Measurements from ENCODE around the gene RBFOX1.

The RBFOX1 gene

DNA sequence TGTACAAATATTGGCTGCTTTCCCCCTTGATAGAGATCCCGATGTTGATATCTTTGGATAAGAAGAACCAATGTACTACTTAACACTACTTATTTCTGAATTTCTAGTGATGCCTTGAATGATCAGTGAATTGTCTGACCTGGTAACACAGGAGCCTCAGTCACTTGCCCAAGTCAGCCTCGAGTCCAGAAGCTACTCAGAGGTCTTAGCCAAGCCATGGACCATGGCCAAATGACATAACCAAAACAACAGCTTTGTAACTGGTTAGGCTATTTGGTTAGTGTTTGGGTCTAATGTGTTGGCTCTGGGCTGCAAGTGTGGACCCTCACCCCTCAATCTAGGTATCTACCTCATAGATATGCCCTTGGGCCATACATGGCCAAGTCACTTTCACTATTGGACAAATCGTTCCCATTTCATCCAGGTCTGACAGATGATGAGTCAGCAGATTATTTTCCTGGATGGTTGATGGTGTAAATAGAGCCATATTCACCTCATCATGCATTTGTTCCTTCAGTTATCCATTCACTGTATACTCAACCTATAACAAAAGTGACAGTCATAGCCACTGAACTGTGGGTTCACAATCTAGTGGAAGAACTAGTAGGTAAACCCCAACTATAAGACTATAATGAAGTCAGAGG, 3.5 kb downstream of the RBFOX1 start:
- no peak for DNase-seq

DNA sequence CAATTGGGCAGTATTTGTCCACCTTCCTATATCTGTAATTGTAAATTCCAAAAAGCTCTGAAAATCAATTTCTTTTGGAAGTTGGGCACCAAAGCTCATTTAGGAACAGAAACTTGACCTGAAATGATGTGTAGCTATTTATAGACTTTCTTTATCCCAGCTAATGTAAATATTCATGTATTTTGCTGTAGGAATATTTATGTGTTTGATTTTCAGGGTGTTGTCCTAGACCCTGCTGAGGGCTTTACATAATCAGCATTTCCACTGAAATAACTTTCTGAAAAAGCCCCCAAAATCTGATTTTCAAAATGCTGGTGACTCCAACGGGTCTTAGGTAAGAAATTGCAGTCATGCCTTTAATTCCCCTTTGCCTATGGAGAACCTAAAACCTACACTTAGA, 4.1 kb downstream of the RBFOX1 start:
- DNase-seq = no peak

DNA sequence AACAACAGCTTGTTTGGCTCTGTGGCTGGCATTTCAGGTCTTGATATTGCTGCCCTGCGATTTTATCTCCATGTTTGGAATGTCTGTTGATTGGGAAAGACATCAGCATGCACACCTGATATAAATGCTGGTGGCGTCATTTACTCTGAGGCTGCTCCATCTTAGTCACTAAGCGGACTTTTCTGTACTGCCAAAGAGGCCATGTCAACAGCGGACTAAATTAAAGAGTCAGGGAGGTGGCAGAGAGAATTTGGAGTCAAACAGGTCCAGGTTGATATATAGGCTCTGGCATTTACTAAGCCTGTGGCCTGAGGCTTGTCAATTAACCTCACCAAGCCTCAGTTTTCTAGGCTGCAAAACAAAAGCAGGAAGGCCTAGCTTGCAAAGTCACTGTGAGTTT, 6.2 kb downstream of the RBFOX1 start:
- DNase-seq = no peak

GRCh38 chr16:7339700-7340099, 7.1 kb downstream of the RBFOX1 start:
- DNase-seq = no peak

GRCh38 chr16:7340938-7341337, 8.3 kb downstream of the RBFOX1 start:
- no peak for DNase-seq

GRCh38 chr16:7342598-7342997, 10.0 kb downstream of the RBFOX1 start:
- no peak for DNase-seq

GRCh38 chr16:7343243-7343642, 10.6 kb downstream of the RBFOX1 start:
- DNase-seq = no peak

DNA sequence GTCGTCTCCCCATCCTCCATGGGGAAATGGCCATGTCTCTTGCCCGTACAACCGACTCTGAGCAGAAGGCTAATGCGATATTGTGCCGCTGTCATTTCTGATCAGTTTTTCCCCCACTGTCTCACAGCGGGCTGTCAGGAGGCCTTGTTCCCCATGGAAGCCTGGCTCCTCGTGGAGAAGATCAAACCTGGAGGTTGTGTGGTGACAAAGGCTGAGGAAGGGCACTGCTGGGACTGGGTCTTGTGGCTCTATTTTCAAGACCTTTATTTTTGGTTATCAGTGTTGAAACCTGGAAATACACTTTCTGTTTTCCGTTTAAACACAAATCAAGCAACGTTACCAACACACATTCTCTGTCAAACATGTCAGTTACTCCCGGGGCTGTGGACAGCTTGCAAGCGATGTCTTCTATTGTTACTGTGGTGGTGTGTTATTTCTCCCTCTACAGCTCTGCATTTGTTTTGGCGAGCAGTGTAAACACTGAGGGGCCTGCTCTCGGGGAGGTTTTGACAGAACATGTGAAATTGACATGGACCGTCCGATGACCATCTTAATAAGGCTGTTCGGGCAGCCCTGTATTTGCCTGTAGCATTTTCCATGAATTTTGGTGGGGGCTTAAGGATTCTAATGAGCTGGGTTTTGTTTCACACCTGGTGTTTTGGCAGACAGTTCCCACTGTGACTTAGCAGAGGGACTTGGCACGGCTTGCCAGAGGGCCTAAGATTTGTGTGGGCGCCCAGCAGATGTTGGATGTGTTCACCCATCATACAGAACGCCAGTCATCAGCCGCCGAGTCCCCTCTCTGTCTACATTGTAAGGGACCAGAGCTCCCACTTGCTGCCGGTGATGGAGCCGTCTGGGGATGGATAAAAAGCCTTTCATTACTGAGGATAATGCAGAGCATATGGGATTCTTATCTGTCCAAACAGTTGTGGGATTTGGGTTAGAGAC, 12.5 kb downstream of the RBFOX1 start:
- peak; percentile 2 for DNase-seq

DNA sequence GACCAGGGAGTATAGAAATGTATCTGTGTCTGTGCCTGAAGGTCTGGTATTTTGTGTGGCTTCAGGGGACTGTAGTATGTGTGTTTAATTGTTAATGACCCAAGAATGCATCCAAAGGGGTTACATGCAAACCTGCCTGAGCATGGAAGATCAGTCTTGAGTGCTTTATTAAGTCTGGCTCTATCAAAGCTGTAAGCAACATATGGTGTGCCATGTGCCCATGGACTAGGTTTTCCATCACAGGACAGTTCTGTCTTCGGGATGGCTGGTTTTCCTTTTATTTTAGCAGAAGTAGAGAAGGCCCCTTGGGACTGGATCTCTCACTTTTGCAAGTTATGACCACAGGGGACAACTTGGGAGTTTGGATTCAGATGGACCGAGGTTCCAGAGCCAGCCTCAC, 18.2 kb downstream of the RBFOX1 start:
- no peak for DNase-seq

DNA sequence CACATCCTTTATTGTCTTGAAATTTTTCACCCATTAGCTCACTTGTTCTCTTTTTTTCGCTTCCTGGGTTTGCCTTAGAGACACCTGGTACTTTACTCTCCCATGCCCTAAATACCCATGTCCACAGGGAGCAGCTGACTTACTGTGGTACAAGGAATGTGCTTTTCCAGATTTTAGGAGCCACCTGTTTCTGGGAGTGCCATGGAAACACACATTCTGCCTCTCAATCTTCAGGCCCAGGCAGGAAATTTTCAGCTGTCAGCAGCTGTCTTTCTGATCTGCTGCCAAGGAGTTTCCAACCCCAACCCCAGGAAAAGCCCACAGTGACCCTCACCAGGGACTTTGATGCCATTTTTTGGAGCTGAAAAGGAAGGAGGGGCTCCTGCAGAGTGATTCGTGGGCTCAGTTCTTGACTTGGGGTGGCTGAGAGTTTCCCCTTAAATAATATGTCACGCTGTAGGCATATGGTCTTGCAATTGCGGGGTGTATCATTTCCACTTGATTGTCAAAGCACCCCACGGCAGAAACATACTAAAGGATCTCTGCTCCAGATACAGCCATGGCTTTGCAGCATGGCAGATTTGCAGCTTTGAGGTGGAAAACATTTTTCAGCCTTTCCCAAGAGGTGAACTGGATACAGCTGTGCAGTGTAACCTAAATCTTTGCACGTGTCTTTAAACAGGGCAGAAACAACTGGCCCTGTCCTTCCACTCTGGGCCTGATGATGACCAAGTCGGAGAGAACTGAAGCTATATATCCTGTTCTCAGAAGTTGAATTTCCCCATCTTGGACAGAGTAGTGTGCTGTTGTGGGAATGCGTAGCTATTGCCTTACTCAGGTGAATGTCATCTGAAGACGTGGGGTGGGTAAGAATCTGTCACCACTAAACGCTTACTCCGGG, 19.2 kb downstream of the RBFOX1 start:
- peak; percentile 53 for DNase-seq

DNA sequence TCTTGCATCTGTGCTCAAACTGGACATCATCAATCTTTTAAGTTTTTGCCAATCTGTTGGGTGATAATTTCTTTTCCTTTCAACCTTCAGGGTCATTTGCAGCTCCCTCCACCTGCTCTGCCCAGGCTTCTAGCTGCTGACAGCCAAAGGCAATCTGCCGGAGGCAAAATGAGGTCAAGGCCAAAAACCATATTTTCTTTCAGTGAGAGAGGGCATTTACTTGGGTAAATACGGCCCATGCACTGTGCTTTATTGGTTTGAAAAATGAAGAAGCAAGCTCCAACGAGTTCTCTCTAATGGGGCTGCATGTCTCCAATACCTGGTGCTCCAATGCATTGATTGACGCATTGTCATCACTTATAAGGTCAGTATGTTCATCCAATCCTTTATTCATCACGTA, 23.1 kb downstream of the RBFOX1 start:
- no peak for DNase-seq

DNA sequence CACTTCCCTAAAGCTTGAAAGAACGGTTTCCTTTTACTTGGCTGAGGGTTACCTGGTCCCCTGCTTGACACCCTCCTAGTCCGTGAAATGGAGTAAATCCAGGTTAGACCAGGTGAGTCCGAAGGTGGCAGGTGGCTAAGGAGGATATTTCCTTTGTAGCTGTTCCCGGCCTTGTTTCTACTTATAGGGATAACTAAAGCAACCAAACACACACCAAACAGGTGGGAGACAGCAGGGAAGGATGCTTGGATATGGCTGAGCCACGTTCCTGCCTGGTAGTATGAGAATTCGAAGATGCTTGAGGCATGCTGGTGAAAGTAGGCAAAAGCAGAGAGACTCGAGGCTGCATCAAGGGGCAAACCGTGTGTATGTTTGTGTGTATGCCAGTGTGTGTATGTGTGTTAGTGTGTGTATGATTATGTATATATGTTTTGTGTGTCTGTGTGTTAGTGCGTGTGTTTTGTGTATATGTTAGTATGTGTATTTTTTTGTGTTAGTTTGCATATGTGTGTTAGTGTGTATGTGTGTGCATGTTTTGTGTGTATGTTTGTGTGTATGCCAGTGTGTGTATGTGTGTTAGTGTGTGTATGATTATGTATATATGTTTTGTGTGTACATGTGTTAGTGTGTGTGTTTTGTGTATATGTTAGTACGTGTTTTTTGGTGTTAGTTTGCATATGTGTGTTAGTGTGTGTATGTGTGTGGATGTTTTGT, 28.9 kb downstream of the RBFOX1 start:
- no peak for DNase-seq

- DNase-seq = no peak
These were observed 29.6 kb downstream of the RBFOX1 start for GRCh38 chr16:7362231-7362630.

DNA sequence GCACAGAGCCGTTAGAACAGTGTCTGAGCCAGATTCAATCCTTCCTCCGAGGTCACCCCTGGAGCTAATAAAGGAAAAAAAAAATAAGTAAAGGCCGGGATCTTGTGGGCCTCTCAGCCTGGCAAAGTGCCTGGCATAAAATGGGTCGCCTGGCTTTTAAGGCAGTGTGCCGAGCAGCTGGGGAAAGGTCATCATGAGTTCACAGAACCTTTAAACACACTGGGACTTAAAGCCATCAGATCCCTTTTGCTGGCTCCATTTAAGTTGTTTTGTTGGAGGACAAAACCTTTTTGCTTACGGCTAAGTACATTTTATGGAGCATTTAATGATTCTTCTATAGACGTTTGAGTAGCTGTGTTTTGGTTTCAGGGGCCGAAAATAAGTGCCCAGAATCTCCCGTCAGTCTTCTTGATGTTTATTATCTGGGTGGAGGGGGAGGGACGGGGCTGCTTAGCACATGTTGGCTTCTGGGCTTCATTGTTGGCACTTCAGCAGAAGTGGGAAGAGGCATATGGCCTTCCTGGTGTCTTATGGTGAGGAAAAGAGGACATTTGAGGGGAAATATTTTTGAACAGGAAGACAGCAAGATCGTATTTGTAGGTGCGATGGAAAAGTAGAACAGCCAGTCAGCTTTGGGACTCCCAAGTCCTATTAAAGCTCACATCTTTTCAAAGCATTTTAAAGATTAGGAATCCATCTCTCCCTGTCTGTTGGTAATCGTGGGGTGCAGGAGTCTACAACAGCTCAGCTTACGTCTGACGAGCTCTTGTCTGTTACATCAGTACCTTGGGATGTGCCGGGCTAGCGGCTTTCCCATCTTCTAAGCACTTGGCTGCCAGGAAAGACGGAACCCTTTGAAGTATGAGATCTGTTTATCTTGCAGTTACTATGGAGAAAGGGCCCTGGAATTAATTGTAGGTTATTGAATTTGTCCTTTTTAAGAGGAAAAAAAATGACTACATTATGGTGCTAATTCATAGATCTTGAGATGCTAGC, 31.1 kb downstream of the RBFOX1 start:
- DNase-seq = peak; percentile 24

DNA sequence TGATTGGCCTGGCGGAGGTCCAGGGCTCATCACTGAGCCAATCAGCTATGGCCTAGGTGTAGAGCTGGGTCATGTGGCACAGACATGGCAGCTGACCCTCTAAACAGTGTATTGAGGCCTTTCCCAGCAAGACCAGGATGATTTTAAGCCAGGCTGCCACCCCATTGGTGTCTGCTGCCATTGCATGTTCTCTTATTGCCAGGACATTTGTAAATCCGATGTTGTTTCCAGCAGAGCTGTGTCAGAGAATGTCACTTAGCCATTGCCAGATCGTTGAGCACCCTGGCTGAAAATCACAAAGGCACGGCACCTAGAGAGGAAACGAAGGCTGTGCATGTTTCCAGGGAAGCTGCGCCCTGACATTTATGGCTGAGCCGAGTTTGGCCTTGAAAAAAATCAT, 33.4 kb downstream of the RBFOX1 start:
- DNase-seq = no peak

- DNase-seq = no peak
These were observed 34.6 kb downstream of the RBFOX1 start for GRCh38 chr16:7366993-7367880.

GRCh38 chr16:7369204-7369603, 36.6 kb downstream of the RBFOX1 start:
- no peak for DNase-seq

- DNase-seq = no peak
These were observed 39.5 kb downstream of the RBFOX1 start for GRCh38 chr16:7372095-7372494.

DNA sequence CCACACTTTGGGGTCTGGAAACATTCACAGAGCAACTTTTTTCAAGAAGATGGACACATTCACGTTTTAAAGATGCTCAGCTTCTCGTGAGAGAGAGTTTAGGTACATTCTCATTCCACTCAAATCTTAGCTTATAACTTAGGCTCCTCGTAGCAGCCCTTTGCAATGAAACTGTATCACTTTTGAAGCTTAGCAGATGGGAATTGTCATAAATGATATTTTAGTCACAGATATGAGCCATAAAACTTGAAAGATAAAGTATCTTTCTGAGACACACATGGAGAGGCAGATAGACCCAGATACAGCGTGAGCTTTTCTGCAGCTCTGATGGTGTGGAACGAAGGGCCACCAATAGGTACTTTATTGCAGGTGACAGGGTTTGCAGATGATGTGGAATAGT, 41.1 kb downstream of the RBFOX1 start:
- no peak for DNase-seq

DNA sequence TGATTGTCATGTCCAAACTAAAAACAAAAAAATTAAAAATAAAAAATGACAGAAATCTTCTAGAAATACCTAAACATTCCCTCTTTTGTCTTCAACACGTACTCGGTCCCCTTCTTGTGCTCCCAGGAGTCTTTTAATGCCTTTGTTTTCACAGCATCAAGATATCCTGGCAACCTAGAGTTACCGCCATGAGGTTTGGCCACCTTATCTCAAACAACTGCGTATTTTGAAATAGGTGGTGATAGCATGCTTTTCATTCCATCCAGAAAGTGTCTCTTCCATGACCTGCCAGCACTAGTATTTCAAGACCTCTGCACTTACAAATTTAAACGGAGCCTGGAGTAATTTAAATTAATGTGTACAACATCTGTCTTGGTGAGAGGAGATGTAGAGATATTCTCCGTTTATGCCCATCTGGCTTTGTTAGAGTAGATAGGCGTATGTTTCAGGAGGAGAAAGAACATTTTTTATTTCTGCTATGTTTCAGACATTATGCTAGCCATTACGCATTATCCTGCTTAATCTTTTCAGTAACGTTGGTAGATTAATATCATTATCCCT, 42.0 kb downstream of the RBFOX1 start:
- DNase-seq = no peak
